ENCODE measurements around the gene SLC35G3. TPM values are rescaled to one million over a fixed set of nuclear protein-coding genes. Genes with fewer than 3 reads are reported as not detected.

The SLC35G3 gene
- polyA plus RNA-seq, 1 donor from 2014 or later = not detected

DNA sequence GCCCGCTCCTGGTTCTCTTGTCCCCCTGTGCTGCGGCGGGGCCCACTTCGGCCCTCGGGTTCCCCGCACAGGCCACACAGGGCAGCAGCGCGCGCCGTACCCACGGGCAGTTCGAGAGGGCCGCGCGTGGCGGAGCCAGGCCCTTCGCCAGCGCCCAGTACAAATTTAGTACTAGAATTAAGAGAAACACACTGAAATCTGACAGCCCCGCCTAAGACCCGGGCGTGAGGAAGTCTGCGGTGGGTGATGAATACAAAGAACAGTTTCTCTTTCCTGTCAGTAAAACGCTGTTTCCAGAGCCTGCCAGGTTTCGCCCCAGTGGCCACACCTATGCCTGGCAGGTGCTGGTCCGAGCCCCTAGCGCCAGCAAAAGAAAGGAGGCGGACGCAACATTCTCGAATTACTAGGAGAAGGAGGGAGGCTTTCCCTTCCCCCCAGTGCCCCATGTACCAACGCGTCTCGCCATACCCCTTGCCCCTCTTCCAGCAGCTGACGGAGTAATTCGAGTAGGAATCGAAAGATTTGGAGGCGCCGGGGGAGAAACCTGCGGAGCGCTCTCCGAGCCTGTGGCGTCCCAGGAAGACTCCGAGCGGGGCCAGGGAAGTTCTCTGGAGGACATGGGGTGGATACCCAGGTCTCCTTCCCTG, 48.1 kb upstream of the SLC35G3 start:
- Histone ChIP-seq H3K9ac (ENCODE audit: low read length) (peak overlapping the region; percentile 73), H3K36me3 (ENCODE audit: insufficient read depth, low read length) (no peaks in the 10 kb centered on the region), H3K79me2 (replicated peaks; ENCODE audit: insufficient read depth, low read length) (no peaks in the 10 kb centered on the region), H3K4me2 (ENCODE audit: low read length) (peak overlapping the region; percentile 76), H3K27me3 (ENCODE audit: insufficient read depth, low read depth, low read length) (peaks cover 15% of the 10 kb centered on the region), H3K9me3 (ENCODE audit: low read length) (no peaks in the 10 kb centered on the region), H3K27ac (ENCODE audit: low read length) (no peak overlapping the region), H2AFZ (ENCODE audit: low read depth, low read length) (peak overlapping the region; percentile 70), H3K9me2 (ENCODE audit: insufficient read depth, low read length) (no peaks in the 10 kb centered on the region), H4K20me1 (ENCODE audit: insufficient read depth) (no peaks in the 10 kb centered on the region), H3F3A (ENCODE audit: insufficient read depth, low read length, poor library complexity, severe bottlenecking) (no peaks in the 10 kb centered on the region), H3K4me3 (ENCODE audit: low read length) (peak overlapping the region; percentile 90)
- TF ChIP-seq RAD21 (conservative IDR thresholded peaks at IDR 0.05) (no peak), POLR2AphosphoS5 (IDR thresholded peaks at IDR 0.05) (no peak)
- TF ChIP-seq, protein P1, sequence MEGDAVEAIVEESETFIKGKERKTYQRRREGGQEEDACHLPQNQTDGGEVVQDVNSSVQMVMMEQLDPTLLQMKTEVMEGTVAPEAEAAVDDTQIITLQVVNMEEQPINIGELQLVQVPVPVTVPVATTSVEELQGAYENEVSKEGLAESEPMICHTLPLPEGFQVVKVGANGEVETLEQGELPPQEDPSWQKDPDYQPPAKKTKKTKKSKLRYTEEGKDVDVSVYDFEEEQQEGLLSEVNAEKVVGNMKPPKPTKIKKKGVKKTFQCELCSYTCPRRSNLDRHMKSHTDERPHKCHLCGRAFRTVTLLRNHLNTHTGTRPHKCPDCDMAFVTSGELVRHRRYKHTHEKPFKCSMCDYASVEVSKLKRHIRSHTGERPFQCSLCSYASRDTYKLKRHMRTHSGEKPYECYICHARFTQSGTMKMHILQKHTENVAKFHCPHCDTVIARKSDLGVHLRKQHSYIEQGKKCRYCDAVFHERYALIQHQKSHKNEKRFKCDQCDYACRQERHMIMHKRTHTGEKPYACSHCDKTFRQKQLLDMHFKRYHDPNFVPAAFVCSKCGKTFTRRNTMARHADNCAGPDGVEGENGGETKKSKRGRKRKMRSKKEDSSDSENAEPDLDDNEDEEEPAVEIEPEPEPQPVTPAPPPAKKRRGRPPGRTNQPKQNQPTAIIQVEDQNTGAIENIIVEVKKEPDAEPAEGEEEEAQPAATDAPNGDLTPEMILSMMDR (IDR thresholded peaks at IDR 0.05; ENCODE audit: poor library complexity, severe bottlenecking) = peak; percentile 53

DNA sequence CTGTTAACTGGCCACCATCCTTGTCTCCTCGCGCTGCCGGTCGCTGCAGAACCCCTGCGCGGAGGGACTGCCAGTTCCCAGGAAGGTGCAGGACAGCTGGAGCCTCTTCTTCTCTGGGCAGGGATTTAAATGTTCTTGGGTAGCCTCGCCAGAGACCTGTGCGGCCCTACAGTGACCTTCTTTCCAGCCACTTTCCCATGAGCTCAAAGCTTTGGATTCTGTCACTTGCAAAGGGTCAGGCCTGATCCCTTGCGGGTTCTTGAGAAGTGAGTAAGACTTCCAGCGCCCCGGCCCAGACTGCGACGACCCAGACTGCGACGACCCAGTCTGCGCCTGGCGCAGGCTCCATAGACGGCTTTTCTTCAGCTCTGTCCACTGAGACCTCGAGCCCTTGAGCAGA, 47.3 kb upstream of the SLC35G3 start:
- Histone ChIP-seq H3K9ac (ENCODE audit: low read length) (no peak overlapping the region), H4K20me1 (ENCODE audit: insufficient read depth) (no peaks in the 10 kb centered on the region), H3K79me2 (replicated peaks; ENCODE audit: insufficient read depth, low read length) (no peaks in the 10 kb centered on the region), H3K27me3 (ENCODE audit: insufficient read depth, low read depth, low read length) (peaks cover 15% of the 10 kb centered on the region), H2AFZ (ENCODE audit: low read depth, low read length) (no peak overlapping the region), H3K4me2 (ENCODE audit: low read length) (peak overlapping the region; percentile 76), H3F3A (ENCODE audit: insufficient read depth, low read length, poor library complexity, severe bottlenecking) (no peaks in the 10 kb centered on the region), H3K36me3 (ENCODE audit: insufficient read depth, low read length) (no peaks in the 10 kb centered on the region), H3K9me3 (ENCODE audit: low read length) (no peaks in the 10 kb centered on the region), H3K9me2 (ENCODE audit: insufficient read depth, low read length) (no peaks in the 10 kb centered on the region), H3K4me3 (ENCODE audit: low read length) (peak overlapping the region; percentile 90), H3K27ac (ENCODE audit: low read length) (no peak overlapping the region)
- TF ChIP-seq POLR2AphosphoS5 (IDR thresholded peaks at IDR 0.05) = no peak
- no peak for TF ChIP-seq MXI1 (conservative IDR thresholded peaks at IDR 0.05; ENCODE audit: poor library complexity, severe bottlenecking)
- TF ChIP-seq, protein P1 (IDR thresholded peaks at IDR 0.05; ENCODE audit: poor library complexity, severe bottlenecking) = no peak
- TF ChIP-seq, protein P2, sequence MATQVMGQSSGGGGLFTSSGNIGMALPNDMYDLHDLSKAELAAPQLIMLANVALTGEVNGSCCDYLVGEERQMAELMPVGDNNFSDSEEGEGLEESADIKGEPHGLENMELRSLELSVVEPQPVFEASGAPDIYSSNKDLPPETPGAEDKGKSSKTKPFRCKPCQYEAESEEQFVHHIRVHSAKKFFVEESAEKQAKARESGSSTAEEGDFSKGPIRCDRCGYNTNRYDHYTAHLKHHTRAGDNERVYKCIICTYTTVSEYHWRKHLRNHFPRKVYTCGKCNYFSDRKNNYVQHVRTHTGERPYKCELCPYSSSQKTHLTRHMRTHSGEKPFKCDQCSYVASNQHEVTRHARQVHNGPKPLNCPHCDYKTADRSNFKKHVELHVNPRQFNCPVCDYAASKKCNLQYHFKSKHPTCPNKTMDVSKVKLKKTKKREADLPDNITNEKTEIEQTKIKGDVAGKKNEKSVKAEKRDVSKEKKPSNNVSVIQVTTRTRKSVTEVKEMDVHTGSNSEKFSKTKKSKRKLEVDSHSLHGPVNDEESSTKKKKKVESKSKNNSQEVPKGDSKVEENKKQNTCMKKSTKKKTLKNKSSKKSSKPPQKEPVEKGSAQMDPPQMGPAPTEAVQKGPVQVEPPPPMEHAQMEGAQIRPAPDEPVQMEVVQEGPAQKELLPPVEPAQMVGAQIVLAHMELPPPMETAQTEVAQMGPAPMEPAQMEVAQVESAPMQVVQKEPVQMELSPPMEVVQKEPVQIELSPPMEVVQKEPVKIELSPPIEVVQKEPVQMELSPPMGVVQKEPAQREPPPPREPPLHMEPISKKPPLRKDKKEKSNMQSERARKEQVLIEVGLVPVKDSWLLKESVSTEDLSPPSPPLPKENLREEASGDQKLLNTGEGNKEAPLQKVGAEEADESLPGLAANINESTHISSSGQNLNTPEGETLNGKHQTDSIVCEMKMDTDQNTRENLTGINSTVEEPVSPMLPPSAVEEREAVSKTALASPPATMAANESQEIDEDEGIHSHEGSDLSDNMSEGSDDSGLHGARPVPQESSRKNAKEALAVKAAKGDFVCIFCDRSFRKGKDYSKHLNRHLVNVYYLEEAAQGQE (IDR thresholded peaks at IDR 0.05; ENCODE audit: borderline replicate concordance) = no peak
- TF ChIP-seq TAF1 (IDR thresholded peaks at IDR 0.05; ENCODE audit: low read depth) = no peak
- no peak for TF ChIP-seq SMC3 (conservative IDR thresholded peaks at IDR 0.05; ENCODE audit: poor library complexity)
- TF ChIP-seq EZH2 (IDR thresholded peaks at IDR 0.05; ENCODE audit: borderline replicate concordance, insufficient read depth, low read length, poor library complexity, severe bottlenecking) = no peak
- TF ChIP-seq EP300 (conservative IDR thresholded peaks at IDR 0.05; ENCODE audit: poor library complexity, severe bottlenecking) = no peak
- TF ChIP-seq RAD21 (conservative IDR thresholded peaks at IDR 0.05) = no peak

Data from neural cell (in vitro differentiated cells).